Epithelial cell of proximal tubule (primary cell): Measurements from ENCODE around the gene FCF1. TPM values are rescaled to one million over a fixed set of nuclear protein-coding genes. Genes with fewer than 3 reads are reported as not detected.

Experiments
- DNase-seq: peaks from one replicate; pipeline ENCODE4 v3.0.0-alpha.2; 2011; ENCODE audit warnings: low read depth
- H3K4me3 ChIP-seq: 2 replicates; pipeline ENCODE4 v1.5.1; 2011; ENCODE audit warnings: low read depth, mild to moderate bottlenecking, low read length
- CTCF ChIP-seq: conservative IDR thresholded peaks from 2 replicates; pipeline ENCODE4 v1.5.1; 2012; ENCODE audit warnings: low read depth, mild to moderate bottlenecking, low read length
- total RNA-seq: library from RNA; depleted of rRNA; stranded (reverse); fragments of >200 nt; gene quantifications from 2 replicates; pipeline ENCODE4 v1.2.3, GENCODE V29; 2015

The FCF1 gene
- total RNA-seq, 1 donor from 2014 or later, result 21.4 TPM

- peak; percentile 92 for DNase-seq
- peak within 1 kb of the TSS; percentile 88 for H3K4me3 ChIP-seq
- peak; percentile 51 for TF ChIP-seq CTCF
Observed at GRCh38 chr14:74762917-74763802, 50.2 kb downstream of the FCF1 start, which contains the start of gene YLPM1. Gene YLPM1 (plus strand): TSS chr14:74763316. CDS start chr14:74763490, 174 bp downstream.

GRCh38 chr14:74763803-74764531 is 51.0 kb downstream of the FCF1 start:
- peak overlapping the region; percentile 88 for H3K4me3 ChIP-seq
- TF ChIP-seq CTCF, result no peak
- DNase-seq, result no peak

DNA sequence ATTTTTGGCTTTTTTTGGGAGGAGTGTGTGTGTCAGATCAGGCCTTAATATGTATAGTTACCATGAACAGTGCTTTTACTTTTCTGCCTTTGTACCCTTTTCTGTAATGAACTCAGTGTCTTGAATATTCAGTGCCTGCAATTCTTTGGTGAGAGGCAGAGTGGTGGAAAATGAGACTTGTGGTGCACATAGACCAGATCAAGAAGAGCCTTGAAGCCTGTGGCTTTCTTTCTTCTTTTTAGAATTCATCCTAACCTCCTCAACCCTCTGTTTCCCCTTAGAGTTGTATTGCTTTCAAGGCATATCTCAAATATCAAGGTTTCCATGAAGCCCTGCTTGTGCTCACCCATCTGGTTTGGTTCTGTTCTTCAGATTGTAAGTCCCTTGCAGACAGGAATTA is 52.8 kb downstream of the FCF1 start:
- DNase-seq, result no peak
- peak overlapping the region; percentile 88 for H3K4me3 ChIP-seq
- TF ChIP-seq CTCF, result no peak

- H3K4me3 ChIP-seq, result no peak overlapping the region
- TF ChIP-seq CTCF, result no peak
- no peak for DNase-seq
Observed at GRCh38 chr14:74771399-74771798, 58.5 kb downstream of the FCF1 start.

DNA sequence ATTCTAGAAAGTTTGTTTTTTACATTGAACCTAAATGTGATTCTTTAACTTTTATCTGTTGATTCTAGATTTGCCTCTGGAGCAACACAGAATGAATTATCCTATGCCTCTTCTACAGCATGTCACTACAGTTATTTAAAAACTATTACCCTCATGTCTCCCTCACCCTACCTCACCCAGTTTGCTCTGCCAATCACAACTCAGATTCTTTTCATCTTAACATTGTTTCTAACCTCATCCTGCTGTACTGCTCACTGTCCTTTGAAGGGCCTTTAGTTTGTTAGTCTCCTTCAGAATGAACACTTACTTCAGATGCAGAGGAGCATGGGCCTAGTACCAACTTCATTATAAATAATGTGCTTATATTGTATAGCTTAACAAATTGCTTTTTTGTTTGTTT is 71.7 kb downstream of the FCF1 start:
- no peak overlapping the region for H3K4me3 ChIP-seq
- DNase-seq, result no peak
- no peak for TF ChIP-seq CTCF

DNA sequence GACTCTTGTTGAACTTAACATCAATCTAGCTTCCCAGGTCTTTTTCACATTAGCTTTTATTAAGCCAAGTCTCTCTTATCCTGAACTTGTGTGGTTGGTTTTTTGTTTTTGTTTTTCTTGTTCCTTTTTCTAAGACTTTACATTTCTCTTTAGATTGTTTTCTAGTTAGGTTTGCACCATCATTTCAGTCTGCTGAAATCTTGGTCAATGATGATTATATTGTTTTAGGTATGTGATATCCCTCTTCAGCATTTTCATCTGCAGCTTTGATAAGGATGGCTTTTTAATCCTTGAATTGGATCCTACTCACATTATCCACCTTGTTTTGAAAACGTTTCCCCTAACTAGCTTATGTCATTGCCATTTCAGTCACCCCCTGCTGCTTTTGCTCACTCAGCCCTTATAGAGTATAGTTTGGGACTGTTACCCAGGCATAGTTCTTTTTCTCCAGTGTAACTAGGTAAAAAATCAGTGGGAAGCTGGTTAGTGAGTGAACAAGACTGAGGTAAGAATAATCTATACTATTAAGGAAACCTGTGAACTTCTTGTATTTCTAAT is 72.2 kb downstream of the FCF1 start:
- H3K4me3 ChIP-seq, result no peak overlapping the region
- TF ChIP-seq CTCF, result no peak
- no peak for DNase-seq
